Activated T-cell treated with anti-CD3 and anti-CD28 coated beads, Interleukin-2, amount 50 U/mL, for 48 hours (primary cell): ENCODE measurements around the gene IFIT1B.
"Not testable (repeated sequence)": the region's sequence is repeated elsewhere in the genome, so short reads cannot be mapped to it uniquely, and the experiment has no call there.

Source experiments
- DNase-seq, 2 experiments: peaks; one replicate each; pipeline ENCODE4 v3.0.0-alpha.2; 2020

IFIT1B gene, protein sequence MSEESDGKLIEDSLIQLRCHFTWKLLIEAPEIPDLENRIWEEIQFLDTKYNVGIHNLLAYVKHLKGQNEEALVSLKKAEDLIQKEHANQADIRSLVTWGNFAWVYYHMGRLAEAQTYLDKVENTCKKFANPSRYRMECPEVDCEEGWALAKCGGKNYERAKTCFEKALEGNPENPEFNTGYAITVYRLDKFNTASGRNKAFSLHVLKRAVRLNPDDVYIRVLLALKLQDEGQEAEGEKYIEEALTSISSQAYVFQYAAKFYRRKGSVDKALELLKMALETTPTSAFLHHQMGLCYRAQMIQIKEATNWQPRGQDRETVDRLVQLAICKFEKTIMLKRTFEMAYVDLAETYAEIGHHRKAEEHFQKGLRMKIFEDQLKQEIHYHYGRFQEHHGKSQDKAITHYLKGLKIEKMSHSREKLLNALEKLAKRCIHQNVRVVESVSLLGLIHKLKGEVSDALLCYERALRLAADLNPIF

DNA sequence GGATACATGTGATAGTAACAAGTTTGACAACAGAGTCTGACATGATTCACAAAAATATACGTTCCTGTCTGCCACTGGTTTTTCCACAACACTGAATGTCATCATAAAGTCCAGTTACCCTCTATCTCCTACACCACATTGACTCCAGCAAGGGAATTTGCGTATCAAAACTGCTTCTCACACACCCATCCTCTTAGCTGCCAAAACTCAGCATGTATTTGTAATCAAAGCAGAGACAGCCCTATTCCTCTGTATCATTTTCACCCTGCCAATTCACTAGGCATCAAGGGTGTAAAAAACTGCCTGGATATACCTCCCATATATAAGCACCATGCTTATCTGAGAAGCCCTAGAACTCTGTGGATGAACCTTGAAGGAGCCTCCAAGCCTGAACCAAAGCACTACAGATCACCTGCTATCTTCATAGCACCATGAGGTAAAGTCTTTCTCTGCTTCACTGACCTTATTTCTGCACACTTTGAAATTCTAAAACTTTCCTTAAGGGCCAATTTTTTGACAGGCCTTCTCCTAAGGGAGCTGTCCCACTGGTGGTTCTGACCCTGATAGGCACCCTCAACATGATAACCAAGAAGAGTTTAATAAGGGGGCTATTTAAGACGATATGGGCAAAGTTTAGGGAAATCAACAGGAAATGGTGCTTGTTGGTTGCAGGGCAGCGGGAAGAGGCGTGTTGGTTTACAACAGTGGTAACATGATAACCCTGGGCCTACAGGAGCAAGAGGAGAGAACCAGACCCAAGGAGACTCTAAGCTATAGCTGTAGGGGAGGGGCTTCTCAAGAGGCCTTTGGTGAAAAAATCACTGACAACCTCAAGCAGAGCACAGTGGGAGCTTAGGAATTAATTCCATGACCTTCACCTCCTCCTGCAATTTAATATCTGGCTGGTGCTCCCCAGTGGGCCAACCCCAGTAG lies at the start of gene IFIT1B:
TSS of gene IFIT1B (plus strand) at position 352 of the 933 bp plus-strand sequence. CDS start at position 432, 80 bp downstream.
- DNase-seq = no peak

DNA sequence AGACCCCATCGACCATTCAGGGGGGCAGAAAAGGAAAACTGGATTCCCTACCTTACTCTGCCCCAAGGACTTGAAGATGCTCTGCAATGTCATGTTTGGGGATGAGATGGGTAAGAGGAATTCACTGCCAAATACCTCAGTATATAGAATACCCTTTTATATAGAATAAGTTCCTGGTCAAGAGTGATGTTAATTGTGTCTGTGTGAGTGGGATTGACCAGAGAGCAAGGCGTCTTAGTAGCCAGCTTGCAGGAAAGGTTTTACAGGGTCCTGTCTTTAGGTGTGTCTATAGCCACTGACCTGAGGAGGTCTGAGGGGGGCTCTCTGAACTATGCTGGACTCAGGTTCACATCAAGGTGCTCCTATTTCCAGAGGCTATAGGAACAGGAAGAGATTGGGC lies 48.7 kb upstream of the IFIT1B start:
- DNase-seq = no peak

DNA sequence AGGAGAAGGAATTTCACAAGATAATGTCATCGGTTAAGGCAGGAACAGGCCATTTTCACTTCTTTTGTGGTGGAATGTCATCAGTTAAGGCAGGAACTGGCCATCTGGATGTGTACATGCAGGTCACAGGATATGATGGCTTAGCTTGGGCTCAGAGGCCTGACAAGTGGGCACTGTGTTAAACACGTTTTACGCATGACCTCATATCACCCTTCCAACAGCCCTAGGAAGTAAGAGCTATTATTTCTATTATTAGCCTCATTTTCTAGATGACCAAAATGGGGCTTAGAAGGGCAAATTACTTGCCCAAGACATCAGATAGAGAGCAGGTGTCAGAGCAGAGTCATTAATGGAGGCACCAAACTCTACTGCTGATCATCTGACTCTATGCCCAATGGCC lies 47.8 kb upstream of the IFIT1B start:
- DNase-seq = not testable (repeated sequence)

DNA sequence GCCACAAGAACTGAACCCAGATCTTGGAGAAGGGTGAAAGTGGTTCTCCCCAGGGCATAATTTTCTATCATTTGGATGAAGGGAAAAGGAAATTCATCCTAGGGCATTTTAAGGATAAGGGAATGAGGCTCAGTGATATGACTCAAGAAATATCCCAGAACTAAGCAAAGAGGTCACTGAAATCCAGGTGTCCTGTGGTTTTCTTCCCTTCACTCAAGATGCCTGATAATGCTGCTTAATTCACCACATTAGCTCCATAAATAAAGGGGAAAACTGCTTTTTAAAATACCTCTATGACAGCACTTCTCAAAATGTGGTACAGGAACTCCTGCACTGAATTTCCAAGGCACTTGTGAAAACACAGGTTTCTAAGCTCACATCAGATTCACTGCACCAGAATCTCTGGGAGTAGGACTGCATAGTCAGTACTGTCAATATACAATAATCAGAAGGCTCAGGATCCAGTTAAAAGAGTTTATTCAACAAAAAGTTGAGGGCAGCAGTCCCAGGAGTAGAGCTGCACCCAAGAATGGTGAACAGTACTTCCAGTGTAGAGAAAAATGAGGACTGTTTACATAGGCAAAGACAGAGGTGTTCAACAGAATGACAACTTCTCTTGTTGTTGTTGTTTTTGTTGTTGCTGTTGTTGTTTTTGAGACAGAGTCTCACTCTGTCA lies 47.2 kb upstream of the IFIT1B start:
- no peak for DNase-seq

DNA sequence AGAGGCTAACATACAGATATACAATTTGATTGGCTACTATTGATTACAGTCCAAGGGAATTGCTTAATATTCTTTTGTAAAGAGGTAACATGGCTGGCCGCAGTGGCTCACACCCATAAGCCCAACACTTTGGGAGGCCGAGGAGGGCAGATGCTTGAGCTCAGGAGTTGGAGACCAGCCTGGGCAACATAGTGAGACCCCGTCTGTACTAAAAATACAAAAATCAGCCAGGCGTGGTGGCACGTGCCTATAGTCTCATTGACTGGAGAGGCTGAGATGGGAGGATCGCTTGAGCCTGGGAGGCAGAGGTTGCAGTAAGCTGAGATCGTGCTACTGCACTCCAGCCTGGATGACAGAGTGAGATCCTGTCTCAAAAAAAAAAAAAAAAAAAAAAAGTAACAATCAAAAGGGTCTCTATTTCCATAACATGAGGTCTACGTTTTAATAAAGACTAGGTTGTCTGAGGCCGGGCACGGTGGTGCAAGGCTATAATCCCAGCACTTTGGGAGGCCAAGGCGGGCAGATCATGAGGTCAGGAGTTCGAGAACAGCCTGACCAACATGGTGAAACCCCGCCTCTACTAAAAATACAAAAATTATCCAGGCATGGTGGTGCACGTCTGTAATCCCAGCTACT lies 46.3 kb upstream of the IFIT1B start:
- DNase-seq = not testable (repeated sequence)

DNA sequence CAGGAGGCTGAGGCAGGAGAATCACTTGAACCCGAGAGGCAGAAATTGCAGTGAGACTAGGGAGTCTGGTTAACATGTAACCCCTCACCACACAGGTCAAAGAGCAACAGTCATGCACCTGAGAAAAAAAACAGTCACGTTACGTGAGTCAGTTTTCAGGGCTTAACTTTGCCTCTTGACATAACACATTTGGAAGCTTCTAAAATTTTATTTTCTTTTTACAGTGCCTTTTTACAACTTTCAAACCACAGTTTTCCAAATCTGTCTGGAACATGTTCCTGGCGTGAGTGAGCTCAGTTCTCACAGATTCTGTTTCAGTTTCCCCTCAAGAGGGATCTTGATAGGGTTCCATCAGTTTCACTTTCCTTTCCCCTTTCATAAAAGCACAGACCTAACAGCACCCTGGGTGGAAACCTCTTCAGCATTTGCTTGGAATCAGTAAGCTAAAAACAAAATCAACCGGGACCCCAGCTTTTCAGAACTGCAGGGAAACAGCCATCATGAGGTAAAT lies 45.7 kb upstream of the IFIT1B start:
- DNase-seq = peak in 1 of 2 experiments; percentile 34

DNA sequence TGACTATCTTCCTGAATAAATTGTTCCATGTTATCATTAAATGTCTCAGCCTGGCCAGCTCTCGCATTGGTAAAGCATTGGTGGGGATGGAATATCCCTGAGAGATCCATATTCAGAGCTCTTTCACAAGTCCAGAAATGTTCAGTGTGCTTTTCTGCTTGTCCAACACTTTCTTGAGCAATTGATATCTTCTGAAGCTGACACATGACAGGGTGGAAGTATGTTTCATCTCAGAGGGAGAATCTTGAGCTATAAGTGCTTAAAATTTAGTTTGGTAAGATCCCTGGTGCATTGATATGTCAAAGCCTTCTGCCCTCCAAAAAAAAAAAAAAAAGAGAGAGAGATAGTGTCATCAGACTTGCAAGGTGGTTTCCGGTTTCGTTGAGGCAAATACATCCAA lies 42.6 kb upstream of the IFIT1B start:
- no peak for DNase-seq

DNA sequence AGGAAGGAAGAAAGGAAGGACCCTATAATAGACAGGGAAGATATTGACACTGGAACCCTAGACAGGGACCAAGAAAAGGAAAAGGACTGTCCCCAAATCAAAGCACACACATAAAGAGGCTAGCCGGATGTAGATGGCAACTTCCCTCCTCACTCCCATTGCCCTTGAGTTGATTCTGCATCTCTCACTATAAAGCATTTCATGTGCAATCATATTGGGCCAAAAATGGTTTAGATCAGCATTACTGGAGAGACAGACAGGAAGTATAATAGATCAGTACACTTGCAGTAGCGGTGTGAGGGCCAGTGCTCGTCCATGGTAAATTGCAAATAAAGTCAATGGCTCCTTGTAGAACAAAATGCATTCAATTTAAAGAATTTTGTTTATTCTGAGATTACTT lies 41.6 kb upstream of the IFIT1B start:
- DNase-seq = no peak

DNA sequence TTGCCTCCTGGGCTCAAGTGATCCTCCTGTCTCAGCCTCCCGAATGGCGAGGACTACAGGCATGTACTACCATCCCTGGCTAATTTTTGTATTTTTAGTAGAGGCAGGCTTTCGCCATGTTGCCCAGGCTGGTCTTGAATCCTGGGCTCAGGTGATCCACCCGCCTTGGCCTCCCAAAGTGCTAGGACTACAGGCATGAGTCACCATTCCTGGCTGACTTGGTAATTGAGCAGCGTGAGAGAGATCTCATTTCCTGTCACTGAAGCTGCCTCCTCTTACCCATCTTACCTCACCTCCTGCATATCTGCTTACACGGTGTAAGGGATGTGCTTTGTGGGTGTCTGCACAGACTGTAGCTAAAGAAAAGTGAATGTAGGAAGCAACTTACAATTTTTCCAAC lies 40.4 kb upstream of the IFIT1B start:
- peak; percentile 42 to 54 for DNase-seq

DNA sequence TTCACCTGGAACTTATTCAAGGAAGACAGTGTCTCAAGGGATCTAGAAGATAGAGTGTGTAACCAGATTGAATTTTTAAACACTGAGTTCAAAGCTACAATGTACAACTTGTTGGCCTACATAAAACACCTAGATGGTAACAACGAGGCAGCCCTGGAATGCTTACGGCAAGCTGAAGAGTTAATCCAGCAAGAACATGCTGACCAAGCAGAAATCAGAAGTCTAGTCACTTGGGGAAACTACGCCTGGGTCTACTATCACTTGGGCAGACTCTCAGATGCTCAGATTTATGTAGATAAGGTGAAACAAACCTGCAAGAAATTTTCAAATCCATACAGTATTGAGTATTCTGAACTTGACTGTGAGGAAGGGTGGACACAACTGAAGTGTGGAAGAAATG lies 39.1 kb upstream of the IFIT1B start:
- DNase-seq = no peak

DNA sequence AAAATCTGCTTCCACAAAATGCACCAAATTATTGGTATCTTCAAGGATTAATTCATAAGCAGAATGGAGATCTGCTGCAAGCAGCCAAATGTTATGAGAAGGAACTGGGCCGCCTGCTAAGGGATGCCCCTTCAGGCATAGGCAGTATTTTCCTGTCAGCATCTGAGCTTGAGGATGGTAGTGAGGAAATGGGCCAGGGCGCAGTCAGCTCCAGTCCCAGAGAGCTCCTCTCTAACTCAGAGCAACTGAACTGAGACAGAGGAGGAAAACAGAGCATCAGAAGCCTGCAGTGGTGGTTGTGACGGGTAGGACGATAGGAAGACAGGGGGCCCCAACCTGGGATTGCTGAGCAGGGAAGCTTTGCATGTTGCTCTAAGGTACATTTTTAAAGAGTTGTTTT lies 38.0 kb upstream of the IFIT1B start:
- DNase-seq = no peak

DNA sequence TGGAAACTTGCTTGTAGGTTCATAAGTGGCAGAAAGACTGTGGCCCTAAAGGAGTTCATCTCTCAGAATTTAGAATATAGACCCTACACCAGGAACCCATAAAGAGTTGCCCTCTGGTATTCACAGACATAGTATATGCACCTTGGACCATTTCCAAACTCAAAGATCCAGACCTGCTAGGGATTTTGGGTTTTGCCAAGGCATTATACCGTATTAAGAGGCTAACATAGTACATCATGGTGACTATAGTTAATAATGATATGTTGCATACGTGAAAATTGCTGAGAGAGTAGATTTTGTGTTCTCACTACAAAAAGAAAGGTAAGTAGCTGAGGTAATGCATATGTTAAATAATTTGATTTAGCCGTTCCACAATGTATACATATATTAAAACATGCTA lies 36.2 kb upstream of the IFIT1B start:
- no peak for DNase-seq

DNA sequence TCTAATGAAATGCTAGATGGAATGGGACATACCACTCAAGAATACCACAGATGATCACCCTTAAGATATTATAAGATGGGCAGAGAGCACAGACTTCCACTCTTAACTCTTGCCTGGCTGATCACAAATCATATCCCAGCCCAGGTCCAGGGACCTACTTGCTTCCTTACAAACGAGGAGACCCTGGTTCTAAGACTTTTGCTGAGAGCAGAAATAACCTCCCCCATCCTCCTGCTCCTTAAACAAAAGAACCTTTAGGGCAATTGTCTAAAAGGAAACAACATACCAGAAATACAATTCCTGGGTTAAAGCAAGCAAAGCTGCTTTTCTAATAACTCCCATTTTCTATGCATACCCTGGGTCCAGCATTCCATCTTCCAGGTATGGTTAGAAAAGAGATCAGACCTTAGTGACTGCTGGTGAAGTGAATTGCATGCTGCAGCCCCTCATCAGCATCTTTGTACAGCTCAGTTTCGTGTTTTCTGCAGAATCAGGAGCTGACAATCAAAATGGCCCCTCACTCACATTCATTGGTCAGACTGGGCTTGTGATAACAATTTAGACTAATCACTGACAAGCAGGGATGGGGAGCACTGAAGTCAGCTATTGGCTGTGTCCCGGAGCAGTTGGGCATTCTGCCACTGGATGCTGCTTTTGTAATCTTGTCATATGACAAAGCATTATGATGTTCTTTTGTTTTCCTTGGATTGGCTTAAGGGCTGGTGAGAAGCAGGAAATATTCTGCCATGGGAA lies 35.5 kb upstream of the IFIT1B start:
- DNase-seq = no peak

DNA sequence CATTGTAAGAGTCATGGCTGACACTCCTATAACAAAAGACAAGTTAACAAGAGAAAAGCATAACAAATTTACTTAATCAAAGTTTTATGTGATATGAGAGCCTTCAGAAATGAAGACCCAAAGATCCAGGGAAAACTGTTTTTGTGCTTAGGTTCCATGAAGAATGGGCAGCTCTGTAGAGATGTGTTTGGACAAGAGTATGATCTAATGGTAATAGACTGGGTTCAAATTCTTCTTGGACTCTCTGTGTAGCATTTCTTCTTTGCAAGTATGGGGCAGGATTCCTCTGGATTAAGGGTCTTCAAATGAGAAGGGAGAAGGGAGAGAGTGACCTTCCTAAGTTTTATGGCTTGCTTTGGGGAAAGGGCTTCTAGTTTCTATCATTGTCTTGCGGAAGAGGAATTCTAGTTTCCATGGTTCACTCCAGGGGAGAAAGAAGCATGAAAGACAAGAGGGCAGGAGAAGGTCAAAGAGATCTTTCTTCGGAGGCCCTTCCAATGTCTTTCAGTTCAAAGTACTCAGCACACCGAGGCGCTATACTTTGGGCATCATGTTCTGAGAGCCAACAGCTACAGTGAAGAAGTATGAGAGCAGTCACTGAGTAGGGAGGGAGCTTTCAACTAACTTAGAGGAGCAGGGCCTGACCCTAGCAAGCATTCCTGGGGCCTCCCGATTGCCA lies 34.6 kb upstream of the IFIT1B start:
- no peak for DNase-seq

DNA sequence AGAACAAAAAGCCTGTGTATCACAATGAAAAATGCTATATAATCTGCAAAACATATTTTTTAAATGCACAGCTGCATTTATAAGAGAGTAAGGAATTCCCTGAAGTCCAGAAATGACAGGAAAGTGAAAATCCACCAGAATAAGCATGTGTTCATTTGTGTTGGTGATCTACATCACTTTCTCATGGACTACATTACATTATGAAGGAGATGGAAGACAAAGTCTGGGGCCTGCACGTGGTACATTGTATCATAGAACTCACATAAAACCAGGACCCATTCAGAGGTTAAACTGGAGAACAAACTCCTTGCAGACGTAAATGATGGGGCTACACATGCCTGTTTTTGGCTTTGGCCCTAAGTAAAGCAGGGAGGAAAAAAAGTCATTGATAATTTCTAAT lies 33.7 kb upstream of the IFIT1B start:
- no peak for DNase-seq

DNA sequence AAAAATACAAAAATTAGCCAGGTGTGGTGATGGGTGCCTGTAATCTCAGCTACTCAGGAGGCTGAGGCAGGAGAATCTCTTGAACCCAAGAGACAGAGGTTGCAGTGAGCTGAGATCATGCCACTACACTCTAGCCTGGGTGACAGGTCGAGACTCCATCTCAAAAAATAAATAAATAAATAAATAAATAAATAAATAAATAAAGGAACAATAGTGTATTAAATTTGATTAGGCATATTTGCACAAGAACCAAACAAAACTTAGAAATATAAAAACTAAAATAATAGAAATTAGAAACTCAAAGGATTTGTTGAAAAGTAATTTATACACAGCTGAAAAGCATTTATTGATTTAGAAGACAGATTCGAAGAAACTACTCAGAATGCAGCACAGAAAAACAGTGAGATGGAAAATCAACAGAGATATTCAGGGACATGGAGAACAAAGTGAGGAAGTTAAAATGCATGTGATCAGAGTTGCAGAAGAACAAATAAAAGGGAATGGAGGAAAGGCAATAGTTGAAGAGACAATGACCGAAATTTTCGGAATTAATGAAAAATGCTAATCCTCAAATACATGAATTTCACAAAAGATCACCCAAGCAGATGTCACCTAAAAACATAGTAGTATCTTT lies 32.4 kb upstream of the IFIT1B start:
- DNase-seq = no peak

DNA sequence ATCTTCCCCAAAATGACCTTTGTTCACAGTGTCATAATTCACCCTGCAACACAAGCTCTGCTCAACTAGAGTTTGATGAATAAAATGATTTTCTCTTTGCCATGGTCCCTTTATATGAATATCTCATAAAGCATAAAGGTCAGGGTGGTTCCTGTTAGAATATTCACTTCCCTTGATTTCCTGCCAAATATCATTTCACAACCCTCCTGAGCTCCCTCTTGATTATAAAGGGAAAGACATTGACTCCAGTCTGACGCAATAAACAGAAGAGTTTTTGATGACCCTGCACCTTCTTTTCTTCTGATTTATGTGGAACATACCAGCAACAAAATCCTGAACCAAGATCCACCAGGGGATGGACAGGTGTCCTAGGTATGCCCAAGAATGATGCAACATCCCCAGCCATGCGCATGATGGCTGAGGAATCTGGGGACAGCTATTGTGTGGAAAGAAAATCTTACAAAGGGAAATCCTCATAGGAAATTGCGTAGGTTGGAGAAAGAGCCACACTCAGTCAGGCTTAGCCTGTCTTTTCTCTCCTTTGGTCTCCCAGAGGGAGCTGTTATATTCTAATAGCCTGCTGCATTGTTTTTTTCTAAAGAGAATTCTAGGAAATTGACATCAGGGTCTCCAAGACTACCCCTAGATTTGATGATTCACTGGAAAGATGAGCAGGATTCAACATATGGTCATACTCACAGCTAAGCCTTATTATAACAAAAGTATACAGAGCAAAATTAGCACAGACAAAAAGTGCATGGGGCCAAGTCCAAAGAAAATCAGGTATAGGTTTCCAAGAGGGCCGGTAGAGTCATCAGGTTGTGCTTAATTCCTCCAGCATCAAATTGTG lies 31.2 kb upstream of the IFIT1B start:
- DNase-seq = no peak

DNA sequence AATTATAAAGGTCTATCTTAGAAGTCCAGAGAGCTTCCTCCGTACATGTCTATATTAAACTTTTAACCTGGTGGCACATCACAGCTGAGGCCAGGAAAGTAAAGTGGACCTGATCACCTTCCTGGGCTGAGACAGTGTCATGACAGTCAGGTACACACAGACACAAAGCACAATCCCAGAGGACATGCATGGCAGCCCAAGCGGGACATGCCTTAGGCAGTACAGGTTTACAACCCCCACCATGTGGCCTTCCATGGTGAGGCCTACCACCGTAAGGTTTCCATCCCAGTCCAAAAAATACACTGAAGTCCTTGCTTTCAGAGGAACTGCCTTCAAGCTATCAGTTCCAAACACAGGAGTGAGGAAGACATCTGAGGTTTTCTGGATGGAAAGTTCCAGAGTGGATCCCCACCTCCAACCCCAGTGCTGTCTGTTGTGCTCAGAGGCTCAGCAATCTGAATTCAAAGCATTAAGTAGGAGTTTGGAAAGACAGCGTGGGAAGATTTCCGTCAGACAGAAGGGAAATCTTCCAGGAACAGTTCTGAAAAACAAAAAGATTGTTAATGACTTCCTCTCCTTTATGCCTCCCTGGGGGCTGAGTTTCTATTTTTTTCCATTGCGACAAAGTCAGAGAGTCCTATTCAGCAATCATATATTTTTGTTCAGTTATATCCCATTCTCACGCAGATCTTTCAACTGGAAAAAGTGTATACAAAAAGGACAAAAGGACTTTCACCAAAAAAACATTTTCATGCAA lies 30.0 kb upstream of the IFIT1B start:
- DNase-seq = no peak

DNA sequence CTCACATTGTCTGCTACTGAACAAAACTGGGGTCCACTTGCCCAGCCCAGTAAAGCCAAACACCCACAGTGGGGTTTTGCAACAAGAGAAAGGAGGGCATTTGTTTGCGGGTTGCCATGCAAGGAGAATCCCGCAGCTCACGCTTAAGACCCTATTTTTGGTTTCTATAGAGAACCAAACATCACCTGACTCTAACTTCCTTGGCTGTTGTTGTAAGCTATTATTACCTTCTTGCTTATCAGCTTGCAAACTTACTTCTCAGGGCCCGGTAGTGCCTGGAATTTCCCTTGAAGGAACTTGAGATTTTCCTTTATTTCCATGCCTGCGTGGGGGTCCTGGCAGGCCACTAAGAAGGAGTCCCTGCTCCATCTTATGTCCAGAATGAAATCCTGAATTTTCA lies 29.4 kb upstream of the IFIT1B start:
- no peak for DNase-seq
